Measurements from ENCODE around the gene HOMER3. TPM values are rescaled to one million over a fixed set of nuclear protein-coding genes. Genes with fewer than 3 reads are reported as not detected.

HOMER3 gene
- total and polyA plus RNA-seq, 2 donors (not counting 3 experiments of a cell fraction or from before 2014, with no cell fraction given), result 139 to 184 TPM

- Histone ChIP-seq H3K36me3 (ENCODE audit: control insufficient read depth in 2 of 2, extremely low read depth in 1 of 2, insufficient read depth in 2 of 2, low read length in 2 of 2) (no peaks in the 10 kb centered on the region), H2AFZ (ENCODE audit: low read depth, low read length) (no peak overlapping the region), H3K9me1 (replicated peaks; ENCODE audit: control insufficient read depth, extremely low read depth, insufficient read depth, low read length) (no peaks in the 10 kb centered on the region), H3K9me3 (replicated peaks; ENCODE audit: control insufficient read depth, insufficient read depth, low read length) (no peaks in the 10 kb centered on the region), H3K27ac (ENCODE audit: insufficient read depth, low read depth, low read length) (no peak overlapping the region), H3K4me1 (ENCODE audit: control insufficient read depth, extremely low read depth, insufficient read depth, low read length) (no peaks in the 10 kb centered on the region), H3K9ac (replicated peaks; ENCODE audit: extremely low read depth, insufficient read depth, low read length) (no peak overlapping the region), H4K20me1 (replicated peaks; ENCODE audit: control insufficient read depth, extremely low read depth, insufficient read depth, low read length) (no peaks in the 10 kb centered on the region), H3K27me3 (ENCODE audit: control insufficient read depth in 2 of 2, insufficient read depth in 2 of 2, low read length in 2 of 2) (no peaks in the 10 kb centered on the region), H3K4me2 (ENCODE audit: insufficient read depth, low read length) (no peak overlapping the region), H3K4me3 (replicated peaks in 1 of 3; ENCODE audit: insufficient read depth in 1 of 3, low read depth in 1 of 3, low read length in 3 of 3) (no peak overlapping the region), H3K79me2 (ENCODE audit: control insufficient read depth, insufficient read depth, low read length) (no peaks in the 10 kb centered on the region)
- FAIRE-seq (no peak), DNase-seq (ENCODE audit: low read depth, low spot score) (no peak)
- CTCF ChIA-PET, result no interaction called here
- POLR2A ChIA-PET, result no interaction called here
- intact Hi-C loops (cut with micrococcal nuclease), result no loop called here
- TF ChIP-seq MAX (IDR thresholded peaks at IDR 0.05; ENCODE audit: insufficient read depth, insufficient read length) (no peak), CTCF (IDR thresholded peaks at IDR 0.05; ENCODE audit: extremely low read depth in 1 of 2, insufficient read depth in 1 of 2, low read depth in 1 of 2, low read length in 2 of 2) (no peak), JUN (IDR thresholded peaks at IDR 0.05; ENCODE audit: borderline replicate concordance, insufficient read depth, insufficient read length, low read depth) (no peak), EZH2 (IDR thresholded peaks at IDR 0.05; ENCODE audit: borderline replicate concordance, low read depth, low read length, severe bottlenecking) (no peak), POLR2AphosphoS5 (IDR thresholded peaks at IDR 0.05; ENCODE audit: insufficient read depth, low read depth, low read length) (no peak), MYC (IDR thresholded peaks at IDR 0.05; ENCODE audit: low read depth, low read length) (no peak), POLR2A (IDR thresholded peaks at IDR 0.05; ENCODE audit: low read depth, low read length) (no peak), FOS (IDR thresholded peaks at IDR 0.05; ENCODE audit: borderline replicate concordance, insufficient read depth, low read length) (no peak), GATA2 (IDR thresholded peaks at IDR 0.05; ENCODE audit: insufficient read depth, insufficient read length, low read depth, low read length) (no peak)
- dilution Hi-C loops (cut with MboI; ENCODE audit: extremely low pct_ligation_motif_present, low sequenced_read_pairs), result no loop called here
- no TSS peak for BruUV-seq (replicated peaks)
Observed at GRCh38 chr19:18955042-18955441, 14.0 kb upstream of the HOMER3 start.

Measured in endothelial cell of umbilical vein (primary cell).